AG09309 (cell line): ENCODE data around the gene PLEKHG7.

ENCODE experiments used
- DNase-seq: peaks from one replicate; pipeline ENCODE4 v3.0.0-alpha.2; 2010; ENCODE audit warnings: low read depth
- H3K4me3 ChIP-seq: 2 replicates; pipeline ENCODE4 v1.5.1; 2011; ENCODE audit warnings: mild to moderate bottlenecking, low read depth, low read length, moderate library complexity; ENCODE audit not compliant: control insufficient read depth
- TF ChIP-seq, protein P1 (sequence below): IDR thresholded peaks from 2 replicates; pipeline ENCODE4 v1.5.1; 2011; ENCODE audit warnings: mild to moderate bottlenecking, low read depth, low read length, inconsistent platforms; ENCODE audit not compliant: insufficient read depth, control insufficient read depth; ENCODE audit errors: missing control alignments

The PLEKHG7 gene

DNA sequence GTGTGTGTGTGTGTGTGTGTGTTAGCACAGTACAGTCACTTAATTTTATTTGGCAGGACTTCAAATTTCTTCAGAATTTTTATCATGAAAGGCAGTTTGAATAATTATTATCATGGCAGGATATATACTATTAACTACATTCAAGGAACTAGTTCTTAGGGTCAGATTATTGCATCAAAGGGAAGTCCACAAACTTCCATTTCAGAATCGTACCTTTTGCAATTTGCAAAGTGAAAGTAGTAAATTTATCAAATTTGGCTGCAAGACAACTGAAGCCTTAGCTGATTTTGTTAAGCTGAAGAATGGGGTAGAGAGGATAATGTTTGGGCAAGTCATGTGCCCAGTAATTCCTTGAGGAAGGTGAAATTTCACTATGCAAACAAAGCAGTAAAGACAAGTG is 68.2 kb downstream of the PLEKHG7 start:
- DNase-seq = no peak
- TF ChIP-seq, protein P1, sequence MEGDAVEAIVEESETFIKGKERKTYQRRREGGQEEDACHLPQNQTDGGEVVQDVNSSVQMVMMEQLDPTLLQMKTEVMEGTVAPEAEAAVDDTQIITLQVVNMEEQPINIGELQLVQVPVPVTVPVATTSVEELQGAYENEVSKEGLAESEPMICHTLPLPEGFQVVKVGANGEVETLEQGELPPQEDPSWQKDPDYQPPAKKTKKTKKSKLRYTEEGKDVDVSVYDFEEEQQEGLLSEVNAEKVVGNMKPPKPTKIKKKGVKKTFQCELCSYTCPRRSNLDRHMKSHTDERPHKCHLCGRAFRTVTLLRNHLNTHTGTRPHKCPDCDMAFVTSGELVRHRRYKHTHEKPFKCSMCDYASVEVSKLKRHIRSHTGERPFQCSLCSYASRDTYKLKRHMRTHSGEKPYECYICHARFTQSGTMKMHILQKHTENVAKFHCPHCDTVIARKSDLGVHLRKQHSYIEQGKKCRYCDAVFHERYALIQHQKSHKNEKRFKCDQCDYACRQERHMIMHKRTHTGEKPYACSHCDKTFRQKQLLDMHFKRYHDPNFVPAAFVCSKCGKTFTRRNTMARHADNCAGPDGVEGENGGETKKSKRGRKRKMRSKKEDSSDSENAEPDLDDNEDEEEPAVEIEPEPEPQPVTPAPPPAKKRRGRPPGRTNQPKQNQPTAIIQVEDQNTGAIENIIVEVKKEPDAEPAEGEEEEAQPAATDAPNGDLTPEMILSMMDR = no peak
- no peak overlapping the region for H3K4me3 ChIP-seq

DNA sequence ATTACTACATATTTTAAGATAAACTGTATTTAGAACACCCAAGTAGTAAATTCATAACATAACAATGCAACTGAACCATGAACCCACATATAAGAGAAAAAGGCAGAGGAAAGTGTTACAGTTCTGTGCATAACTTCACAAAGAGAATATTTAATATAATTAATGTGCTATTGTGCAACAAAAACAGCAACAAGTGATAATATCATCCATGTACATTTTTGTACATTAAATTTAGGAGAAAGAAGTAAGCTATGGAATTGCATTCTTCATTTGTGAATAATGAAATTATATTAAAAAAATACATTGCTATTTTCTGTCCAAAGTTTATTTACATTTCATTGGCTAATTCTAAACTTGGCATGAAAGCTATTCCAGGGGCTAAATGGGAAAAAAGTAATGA is 72.6 kb downstream of the PLEKHG7 start:
- no peak for DNase-seq
- no peak overlapping the region for H3K4me3 ChIP-seq
- TF ChIP-seq, protein P1 = no peak

DNA sequence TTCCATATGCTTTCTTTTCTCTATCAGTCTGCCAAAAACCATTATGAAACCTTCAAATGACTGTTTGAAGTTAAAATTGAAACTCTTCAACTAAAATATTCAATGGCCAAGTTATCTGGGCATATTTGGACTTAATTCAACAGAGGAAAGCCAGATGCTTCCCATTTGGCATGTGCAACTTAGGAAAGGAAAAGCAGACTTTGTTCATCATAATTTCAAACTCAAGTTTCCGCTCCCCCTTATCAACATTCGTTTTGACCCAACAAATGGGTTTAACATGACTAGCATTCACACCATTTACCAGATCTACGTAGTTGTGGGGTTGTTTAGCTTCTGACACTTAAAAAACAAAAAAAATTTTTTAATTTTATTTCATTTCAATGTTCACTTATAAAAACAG is 75.7 kb downstream of the PLEKHG7 start:
- TF ChIP-seq, protein P1 = no peak
- H3K4me3 ChIP-seq = no peak overlapping the region
- no peak for DNase-seq

DNA sequence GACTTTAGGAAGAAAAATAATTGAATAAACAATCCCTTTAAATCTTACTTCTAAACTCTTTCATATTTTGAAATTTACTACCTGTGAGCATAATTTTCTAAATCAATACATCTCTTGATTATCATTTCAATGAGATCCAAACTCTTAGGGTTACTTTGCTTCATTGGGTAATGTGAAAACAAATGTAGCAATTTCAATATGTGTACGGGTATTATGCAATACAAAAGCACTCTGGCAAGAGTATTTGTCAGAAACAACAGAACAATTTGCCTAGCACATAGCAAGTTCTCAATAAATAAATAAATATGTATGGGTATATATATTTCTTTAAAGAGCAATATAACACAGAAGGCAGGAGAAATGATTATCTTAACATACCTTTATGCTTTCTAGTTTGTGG is 77.1 kb downstream of the PLEKHG7 start:
- no peak overlapping the region for H3K4me3 ChIP-seq
- DNase-seq = no peak
- TF ChIP-seq, protein P1 = no peak

DNA sequence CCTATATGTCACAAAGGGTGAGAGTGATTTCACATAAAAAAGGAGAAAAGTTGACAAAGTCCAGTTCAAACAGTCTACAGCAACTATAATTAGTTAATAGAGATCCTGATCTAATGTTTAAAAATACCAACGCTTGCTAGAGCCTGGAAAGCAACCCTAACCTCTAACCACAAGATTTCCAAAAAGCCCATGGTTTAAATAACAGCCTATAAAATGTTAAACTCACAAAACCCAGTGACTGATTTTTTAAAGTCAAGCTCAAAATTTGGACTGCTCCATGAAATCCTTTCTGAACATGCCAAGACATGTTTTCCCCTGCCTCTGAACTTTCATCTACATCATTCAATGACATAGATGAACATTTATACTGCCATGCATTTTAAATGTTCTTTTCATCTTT is 81.6 kb downstream of the PLEKHG7 start:
- DNase-seq = peak; percentile 61
- TF ChIP-seq, protein P1 = no peak
- H3K4me3 ChIP-seq = no peak overlapping the region

DNA sequence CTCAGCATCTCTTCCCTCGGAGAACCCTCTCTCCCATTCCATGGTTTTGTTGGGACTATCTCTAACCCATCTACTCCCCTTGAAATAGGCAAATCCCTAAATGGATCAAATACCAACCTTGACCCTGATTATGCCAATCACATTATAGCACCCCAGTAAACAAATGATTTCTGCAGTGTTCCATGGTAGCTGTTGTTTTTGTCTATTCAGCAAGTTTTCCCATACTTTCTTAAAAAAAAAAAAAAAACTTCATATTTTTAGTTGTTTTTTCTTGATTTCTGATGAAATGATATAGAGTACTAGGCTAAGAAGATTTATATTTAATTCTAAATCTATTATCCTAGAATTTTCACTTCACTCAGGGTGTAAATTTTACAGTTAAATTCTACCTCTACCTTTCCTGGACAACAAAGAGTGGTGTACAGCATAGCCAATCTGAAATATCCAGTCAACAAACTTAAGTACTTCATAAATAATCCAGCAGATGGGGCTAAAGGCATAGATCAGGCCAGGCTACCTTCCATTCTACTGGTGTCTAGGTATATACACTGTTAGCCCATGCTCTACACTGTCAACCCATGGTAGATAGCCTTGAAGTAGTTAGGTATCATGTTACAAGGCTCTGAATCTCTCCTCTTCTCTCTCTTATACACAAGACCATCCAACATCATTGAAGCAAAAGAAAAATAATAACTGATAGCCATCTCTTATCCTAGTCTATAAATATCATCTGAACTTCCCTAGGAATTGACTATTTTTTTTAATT is 82.2 kb downstream of the PLEKHG7 start:
- TF ChIP-seq, protein P1 = peak; percentile 49
- H3K4me3 ChIP-seq = no peak overlapping the region
- DNase-seq = no peak
